Kidney (tissue), 14 donors: ENCODE measurements around the gene GNAI1. TPM values are rescaled to one million over a fixed set of nuclear protein-coding genes. Genes with fewer than 3 reads are reported as not detected.

Experiments
- DNase-seq, 5 donors: peaks; one replicate each; pipeline ENCODE4 v3.0.0-alpha.2; 2013 to 2020
- FAIRE-seq: peaks from 2 replicates; lab custom pipeline; 2012; peaks lifted over from hg19 to GRCh38; lab: Jason Lieb, UNC
- H3K27ac ChIP-seq, 2 donors: one replicate each; pipeline ENCODE4 v1.7.0; 2013; ENCODE audit warnings: low read depth in 2 of 2, low read length in 2 of 2, inconsistent platforms in 1 of 2
- H3K27me3 ChIP-seq: one replicate; pipeline ENCODE4 v1.7.1; 2013; ENCODE audit warnings: low read length, inconsistent platforms; ENCODE audit not compliant: control insufficient read depth, insufficient read depth
- H3K36me3 ChIP-seq, 3 donors: one replicate each; pipeline versions ENCODE4 v1.7.0 to v1.7.1; 2013; ENCODE audit warnings: low read length in 3 of 3, control low read depth in 1 of 3, inconsistent platforms in 1 of 3; ENCODE audit not compliant: insufficient read depth in 3 of 3, control insufficient read depth in 2 of 3
- H3K4me1 ChIP-seq, 3 donors: one replicate each; pipeline versions ENCODE4 v1.7.0 to v1.7.1; 2013; ENCODE audit warnings: low read length in 3 of 3, inconsistent platforms in 1 of 3, low read depth in 1 of 3; ENCODE audit not compliant: control insufficient read depth in 2 of 3, insufficient read depth in 2 of 3
- H3K4me3 ChIP-seq, 3 donors: one replicate each; pipeline versions ENCODE4 v1.7.0 to v1.8.1; 2013; ENCODE audit warnings: low read length in 3 of 3, control low read depth in 1 of 3, inconsistent platforms in 1 of 3
- H3K9ac ChIP-seq, 3 donors: one replicate each; pipeline versions ENCODE4 v1.7.0 to v1.7.1; 2013; ENCODE audit warnings: low read length in 3 of 3, control low read depth in 1 of 3, inconsistent platforms in 1 of 3
- H3K9me3 ChIP-seq, 3 donors: one replicate each; pipeline versions ENCODE4 v1.7.0 to v1.7.1; 2013; ENCODE audit warnings: low read length in 3 of 3, control low read depth in 1 of 3, inconsistent platforms in 1 of 3; ENCODE audit not compliant: control insufficient read depth in 2 of 3, insufficient read depth in 1 of 3
- CTCF ChIP-seq: IDR thresholded peaks from 3 replicates; pipeline ENCODE4 v1.5.1; 2012; ENCODE audit warnings: mild to moderate bottlenecking, moderate library complexity, borderline replicate concordance; ENCODE audit not compliant: insufficient read depth; ENCODE audit errors: extremely low read depth
- intact Hi-C: fragments of 100-400 bp; cut with DNase I; formaldehyde crosslinking; loops from one replicate; pipeline ENCODE4 v1.11.1; 2022
- polyA plus RNA-seq: library from polyadenylated mRNA; stranded (reverse); fragments of 350-450 nt; fragmentation: Illumina TruSeq; extraction: RNeasy Lipid Tissue Mini Kit (QIAGEN cat#74804); gene quantifications from one replicate; pipeline ENCODE4 v1.2.3, GENCODE V29; 2014; ENCODE audit warnings: low read depth, low replicate concordance; ENCODE audit not compliant: insufficient read depth
- total RNA-seq: library from RNA; stranded (reverse); fragmentation: NEBNext Ultra II Directional; extraction: Animal tissue kit (Norgen Biotek cat#: 25700); gene quantifications from one replicate; pipeline ENCODE4 v1.2.1, GENCODE V29; 2021
- donor health status: control.
- donor health status: control.
- donor health status: control.
- donor health status: control.
- donor health status: control.
- donor health status: DM: yes; HTN: yes; CAD: no.
- donor health status: Normal renal cell carcinoma (clear cell type).

GNAI1 gene
- total and polyA plus RNA-seq, 2 donors from 2014 or later, result 41.9 to 105 TPM

- H3K4me3 ChIP-seq, result no peak overlapping the region
- intact Hi-C loops, result no loop called here
- H3K9ac ChIP-seq, result no peak overlapping the region
- no peaks in the 10 kb centered on the region for H3K36me3 ChIP-seq
- H3K27me3 ChIP-seq, result no peaks in the 10 kb centered on the region
- H3K27ac ChIP-seq, result no peak overlapping the region
- DNase-seq (no peak), FAIRE-seq (no peak)
- no peaks in the 10 kb centered on the region for H3K9me3 ChIP-seq
- peaks cover 0 to 2% (median 0%) of the 10 kb centered on the region in 3 donors for H3K4me1 ChIP-seq
- TF ChIP-seq CTCF, result no peak
These were observed 2.8 kb upstream of the GNAI1 start for GRCh38 chr7:80131675-80132435.

GRCh38 chr7:80132594-80132993 lies 2.0 kb upstream of the GNAI1 start:
- FAIRE-seq, result no peak
- no peaks in the 10 kb centered on the region for H3K27me3 ChIP-seq
- H3K4me3 ChIP-seq, result no peak overlapping the region
- H3K9ac ChIP-seq, result no peak overlapping the region
- DNase-seq, result no peak
- TF ChIP-seq CTCF, result no peak
- intact Hi-C loops, result no loop called here
- peaks cover 0 to 2% (median 0%) of the 10 kb centered on the region in 3 donors for H3K4me1 ChIP-seq
- H3K9me3 ChIP-seq, result no peaks in the 10 kb centered on the region
- no peaks in the 10 kb centered on the region for H3K36me3 ChIP-seq
- no peak overlapping the region for H3K27ac ChIP-seq

- FAIRE-seq (no peak), DNase-seq (peak in 1 of 5 donors; percentile 26)
- no peaks in the 10 kb centered on the region for H3K9me3 ChIP-seq
- H3K4me1 ChIP-seq, result peaks cover 0 to 2% (median 0%) of the 10 kb centered on the region in 3 donors
- no peak overlapping the region for H3K9ac ChIP-seq
- TF ChIP-seq CTCF, result no peak
- peak overlapping the region in 1 of 2 donors; percentile 72 for H3K27ac ChIP-seq
- H3K27me3 ChIP-seq, result no peaks in the 10 kb centered on the region
- H3K36me3 ChIP-seq, result no peaks in the 10 kb centered on the region
- H3K4me3 ChIP-seq, result peak overlapping the region in 2 of 3 donors; percentile 64 to 95
- intact Hi-C loops, result no loop called here
These were observed 1.1 kb upstream of the GNAI1 start for GRCh38 chr7:80133361-80134114.
